ENCODE data around the gene INTS1.

- TF ChIP-seq NR3C1 (CRISPR knock-in tag; conservative IDR thresholded peaks at IDR 0.05; ENCODE audit: low read depth) = no peak
- TF ChIP-seq IRF1 (CRISPR knock-in tag; IDR thresholded peaks at IDR 0.05) = no peak
- TF ChIP-seq SOX15 (CRISPR knock-in tag; IDR thresholded peaks at IDR 0.05) = no peak
- TF ChIP-seq NR2C2 (CRISPR knock-in tag; IDR thresholded peaks at IDR 0.05) = no peak
- no peak for TF ChIP-seq KAT7 (CRISPR knock-in tag; IDR thresholded peaks at IDR 0.05; ENCODE audit: borderline replicate concordance)
- TF ChIP-seq CTCF (IDR thresholded peaks at IDR 0.05) = no peak
- no peak for TF ChIP-seq ZNF423 (CRISPR knock-in tag; IDR thresholded peaks at IDR 0.05)
- no peak for TF ChIP-seq CREM (CRISPR knock-in tag; IDR thresholded peaks at IDR 0.05)
- no peak for TF ChIP-seq AFF4 (CRISPR knock-in tag; IDR thresholded peaks at IDR 0.05; ENCODE audit: borderline replicate concordance)
Observed at GRCh38 chr7:1544896-1545416, 40.8 kb upstream of the INTS1 start.
